Measurements from ENCODE around the gene ACTR3C.

- TF ChIP-seq CTCF (IDR thresholded peaks at IDR 0.05): no peak
- TF ChIP-seq POLR2A (IDR thresholded peaks at IDR 0.05): no peak
These were observed 10.8 kb upstream of the ACTR3C start for GRCh38 chr7:150334108-150334507.

Data from adrenal gland (tissue), 5 donors.